Measurements from ENCODE around the gene PRICKLE1. TPM values are rescaled to one million over a fixed set of nuclear protein-coding genes. Genes with fewer than 3 reads are reported as not detected.

The PRICKLE1 gene
- 10 to 100 TPM; 16.9 to 45.2 (median 35.4) TPM for polyA plus RNA-seq (ENCODE audit: low read depth in 6 of 6)

- ATAC-seq (ENCODE audit: low read depth in 2 of 2) = peak; percentile 80 to 84
- Mint-ChIP-seq H3K27ac (peak within 1 kb of the TSS in 4 of 6 donors; percentile 59 to 92 (median 84)), H3K9me3 (no peaks in the 10 kb centered on the region), H3K27me3 (peaks cover 40 to 57% (median 50%) of the 10 kb centered on the region in 3 donors), H3K4me1 (peaks cover 12 to 23% (median 16%) of the 10 kb centered on the region in 3 donors), H3K4me3 (peak within 1 kb of the TSS; percentile 83 to 96 (median 92)), H3K36me3 (no peaks in the 10 kb centered on the region)
- peak; percentile 58 for DNase-seq
These were observed at the start of gene PRICKLE1 for GRCh38 chr12:42589465-42590329. PRICKLE1 (minus strand) TSS chr12:42589746; CDS start chr12:42472516, 117,230 bp downstream.

GRCh38 chr12:42638697-42639096 is 49.2 kb upstream of the PRICKLE1 start:
- H3K27me3 Mint-ChIP-seq = peaks cover 5 to 14% (median 6%) of the 10 kb centered on the region in 3 donors
- no peak for DNase-seq
- no peak overlapping the region for H3K4me3 Mint-ChIP-seq
- no peaks in the 10 kb centered on the region for H3K36me3 Mint-ChIP-seq
- H3K4me1 Mint-ChIP-seq = no peaks in the 10 kb centered on the region
- H3K27ac Mint-ChIP-seq = no peak overlapping the region
- H3K9me3 Mint-ChIP-seq = peaks cover 0 to 3% (median 0%) of the 10 kb centered on the region in 7 donors
- ATAC-seq (ENCODE audit: low read depth in 2 of 2) = no peak

GRCh38 chr12:42638011-42638410 is 48.5 kb upstream of the PRICKLE1 start:
- Mint-ChIP-seq H3K27ac (no peak overlapping the region), H3K4me1 (no peaks in the 10 kb centered on the region), H3K27me3 (peaks cover 5 to 14% (median 6%) of the 10 kb centered on the region in 3 donors), H3K36me3 (no peaks in the 10 kb centered on the region), H3K4me3 (no peak overlapping the region), H3K9me3 (peaks cover 0 to 3% (median 0%) of the 10 kb centered on the region in 7 donors)
- no peak for ATAC-seq (ENCODE audit: low read depth in 2 of 2)
- DNase-seq = no peak

DNA sequence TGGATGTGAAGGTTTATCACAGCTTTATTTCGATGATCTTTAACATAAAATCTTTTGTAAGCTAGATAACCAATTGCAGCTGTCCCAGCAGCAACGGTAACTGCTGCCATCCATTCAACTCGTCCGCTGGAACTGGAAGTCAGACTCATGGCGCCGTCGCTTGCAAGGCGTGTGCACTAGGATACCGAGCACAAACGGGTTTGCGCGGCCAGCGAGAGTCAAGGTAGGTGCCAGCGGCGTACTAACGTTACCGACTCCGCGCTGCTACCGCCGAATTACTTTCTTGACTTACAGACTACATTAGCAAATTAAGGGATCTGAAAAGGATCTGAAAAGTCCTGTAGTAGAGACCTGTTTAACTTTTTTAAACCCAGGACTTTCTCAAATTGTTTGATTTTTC is 47.4 kb upstream of the PRICKLE1 start:
- Mint-ChIP-seq H3K27me3 (peaks cover 5 to 14% (median 6%) of the 10 kb centered on the region in 3 donors), H3K4me1 (no peaks in the 10 kb centered on the region), H3K9me3 (peaks cover 0 to 3% (median 0%) of the 10 kb centered on the region in 7 donors), H3K27ac (no peak overlapping the region), H3K36me3 (no peaks in the 10 kb centered on the region), H3K4me3 (no peak overlapping the region)
- DNase-seq = no peak
- ATAC-seq (ENCODE audit: low read depth in 2 of 2) = no peak

GRCh38 chr12:42633594-42633993 is 44.0 kb upstream of the PRICKLE1 start:
- Mint-ChIP-seq H3K27ac (no peak overlapping the region), H3K9me3 (peaks cover 0 to 3% (median 0%) of the 10 kb centered on the region in 7 donors), H3K36me3 (no peaks in the 10 kb centered on the region), H3K27me3 (peaks cover 5 to 7% (median 6%) of the 10 kb centered on the region in 3 donors), H3K4me1 (no peaks in the 10 kb centered on the region), H3K4me3 (no peak overlapping the region)
- no peak for ATAC-seq (ENCODE audit: low read depth in 2 of 2)
- DNase-seq = no peak

GRCh38 chr12:42631513-42631912 is 42.0 kb upstream of the PRICKLE1 start:
- peaks cover 0 to 3% (median 0%) of the 10 kb centered on the region in 7 donors for H3K9me3 Mint-ChIP-seq
- no peaks in the 10 kb centered on the region for H3K4me1 Mint-ChIP-seq
- H3K36me3 Mint-ChIP-seq = no peaks in the 10 kb centered on the region
- no peak overlapping the region for H3K27ac Mint-ChIP-seq
- peaks cover 0 to 5% (median 0%) of the 10 kb centered on the region in 3 donors for H3K27me3 Mint-ChIP-seq
- DNase-seq (no peak), ATAC-seq (ENCODE audit: low read depth in 2 of 2) (no peak)
- H3K4me3 Mint-ChIP-seq = no peak overlapping the region

- peaks cover 0 to 5% (median 0%) of the 10 kb centered on the region in 3 donors for H3K27me3 Mint-ChIP-seq
- no peak for ATAC-seq (ENCODE audit: low read depth in 2 of 2)
- H3K36me3 Mint-ChIP-seq = no peaks in the 10 kb centered on the region
These were observed 40.8 kb upstream of the PRICKLE1 start for GRCh38 chr12:42630314-42630713.

DNA sequence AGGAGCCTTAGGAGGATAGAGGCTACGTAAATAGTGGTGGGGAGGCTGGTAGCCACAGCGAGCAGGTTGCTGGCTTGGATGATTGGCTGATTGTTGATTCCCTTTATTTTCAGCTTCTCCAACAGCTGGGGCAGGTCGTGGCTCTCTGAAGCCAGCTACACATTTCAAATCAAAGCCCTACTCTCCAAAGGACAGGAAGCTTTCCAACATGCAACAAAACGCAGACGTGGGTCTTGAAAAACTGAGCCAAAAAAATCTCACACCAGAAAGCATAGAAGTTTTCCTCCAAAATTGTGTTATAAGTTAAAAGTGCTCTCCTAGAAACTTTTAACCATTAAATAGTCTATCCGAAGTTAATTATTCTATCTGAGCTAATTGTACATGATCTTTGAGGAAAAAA is 37.6 kb upstream of the PRICKLE1 start:
- Mint-ChIP-seq H3K27me3 (peaks cover 0 to 8% (median 5%) of the 10 kb centered on the region in 3 donors), H3K27ac (no peak overlapping the region), H3K4me3 (no peak overlapping the region), H3K9me3 (peaks cover 0 to 7% (median 2%) of the 10 kb centered on the region in 7 donors), H3K36me3 (no peaks in the 10 kb centered on the region), H3K4me1 (no peaks in the 10 kb centered on the region)
- DNase-seq (no peak), ATAC-seq (ENCODE audit: low read depth in 2 of 2) (no peak)

More at GRCh38 chr12:42630314-42630713, 40.8 kb upstream of the PRICKLE1 start:
- Mint-ChIP-seq H3K27ac (no peak overlapping the region), H3K4me1 (no peaks in the 10 kb centered on the region), H3K4me3 (no peak overlapping the region), H3K9me3 (peaks cover 0 to 5% (median 0%) of the 10 kb centered on the region in 7 donors)
- DNase-seq = no peak

DNA sequence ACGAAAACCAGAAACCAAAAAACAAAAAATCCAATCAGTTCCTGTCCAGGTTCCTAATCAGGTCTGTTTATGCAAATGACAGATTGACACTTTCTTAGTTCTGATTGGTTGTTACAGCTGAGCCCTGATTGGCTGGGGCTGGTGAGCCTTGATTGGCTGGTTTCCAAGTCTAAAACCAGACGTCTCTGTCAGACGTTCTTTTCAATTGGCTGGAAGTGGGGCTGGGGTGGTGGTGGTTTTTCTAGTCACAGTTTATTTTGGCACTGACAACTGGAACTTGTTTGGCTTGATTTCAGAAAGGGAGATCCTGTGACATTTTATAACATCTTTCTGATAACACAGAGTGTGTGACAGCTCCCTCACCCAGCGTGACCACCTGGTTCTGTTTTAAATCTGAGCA is 36.1 kb upstream of the PRICKLE1 start:
- ATAC-seq (ENCODE audit: low read depth in 2 of 2) (no peak), DNase-seq (no peak)
- peaks cover 0 to 10% (median 3%) of the 10 kb centered on the region in 7 donors for H3K9me3 Mint-ChIP-seq
- H3K27ac Mint-ChIP-seq = no peak overlapping the region
- peaks cover 0 to 8% (median 5%) of the 10 kb centered on the region in 3 donors for H3K27me3 Mint-ChIP-seq
- H3K4me1 Mint-ChIP-seq = no peaks in the 10 kb centered on the region
- no peaks in the 10 kb centered on the region for H3K36me3 Mint-ChIP-seq
- H3K4me3 Mint-ChIP-seq = no peak overlapping the region

GRCh38 chr12:42617622-42618021 is 28.1 kb upstream of the PRICKLE1 start:
- Mint-ChIP-seq H3K4me1 (no peaks in the 10 kb centered on the region), H3K27ac (no peak overlapping the region), H3K9me3 (peaks cover 12 to 69% (median 38%) of the 10 kb centered on the region in 7 donors), H3K4me3 (no peak overlapping the region), H3K36me3 (peaks cover 0 to 20% of the 10 kb centered on the region in 2 donors), H3K27me3 (peaks cover 0 to 29% (median 18%) of the 10 kb centered on the region in 3 donors)
- no peak for ATAC-seq (ENCODE audit: low read depth in 2 of 2)
- DNase-seq = no peak

DNA sequence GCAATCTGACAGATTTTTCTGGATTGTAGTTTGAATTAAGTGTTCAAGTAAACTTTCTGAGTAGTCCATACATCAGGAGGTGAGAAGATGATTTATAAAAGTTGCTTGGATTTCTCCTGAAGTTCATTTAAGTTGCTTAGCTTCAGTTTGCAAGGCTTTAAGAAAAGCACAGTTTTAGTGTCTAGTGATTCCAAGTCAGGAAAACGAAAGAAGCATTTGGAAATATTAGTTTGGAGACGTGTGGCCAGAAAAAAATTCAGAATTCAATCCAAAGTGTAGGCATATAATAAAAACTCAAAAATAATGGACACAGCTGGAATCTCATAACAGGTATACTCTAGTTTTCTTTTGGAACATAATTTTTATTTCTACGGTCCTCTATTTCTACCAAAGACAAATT is 25.5 kb upstream of the PRICKLE1 start:
- Mint-ChIP-seq H3K9me3 (peaks cover 12 to 71% (median 36%) of the 10 kb centered on the region in 7 donors), H3K27me3 (peaks cover 0 to 32% (median 28%) of the 10 kb centered on the region in 3 donors), H3K27ac (no peak overlapping the region), H3K4me1 (no peaks in the 10 kb centered on the region), H3K36me3 (peaks cover 5 to 20% of the 10 kb centered on the region in 2 donors), H3K4me3 (no peak overlapping the region)
- no peak for ATAC-seq (ENCODE audit: low read depth in 2 of 2)
- no peak for DNase-seq

- no peaks in the 10 kb centered on the region for H3K4me1 Mint-ChIP-seq
- H3K27me3 Mint-ChIP-seq = peaks cover 0 to 26% (median 20%) of the 10 kb centered on the region in 3 donors
- H3K36me3 Mint-ChIP-seq = peaks cover 5 to 10% of the 10 kb centered on the region in 2 donors
- no peak for DNase-seq
- no peak overlapping the region for H3K27ac Mint-ChIP-seq
- no peak for ATAC-seq (ENCODE audit: low read depth in 2 of 2)
- no peak overlapping the region for H3K4me3 Mint-ChIP-seq
- peaks cover 5 to 44% (median 17%) of the 10 kb centered on the region in 7 donors for H3K9me3 Mint-ChIP-seq
These were observed 22.7 kb upstream of the PRICKLE1 start for GRCh38 chr12:42612231-42612613.

DNA sequence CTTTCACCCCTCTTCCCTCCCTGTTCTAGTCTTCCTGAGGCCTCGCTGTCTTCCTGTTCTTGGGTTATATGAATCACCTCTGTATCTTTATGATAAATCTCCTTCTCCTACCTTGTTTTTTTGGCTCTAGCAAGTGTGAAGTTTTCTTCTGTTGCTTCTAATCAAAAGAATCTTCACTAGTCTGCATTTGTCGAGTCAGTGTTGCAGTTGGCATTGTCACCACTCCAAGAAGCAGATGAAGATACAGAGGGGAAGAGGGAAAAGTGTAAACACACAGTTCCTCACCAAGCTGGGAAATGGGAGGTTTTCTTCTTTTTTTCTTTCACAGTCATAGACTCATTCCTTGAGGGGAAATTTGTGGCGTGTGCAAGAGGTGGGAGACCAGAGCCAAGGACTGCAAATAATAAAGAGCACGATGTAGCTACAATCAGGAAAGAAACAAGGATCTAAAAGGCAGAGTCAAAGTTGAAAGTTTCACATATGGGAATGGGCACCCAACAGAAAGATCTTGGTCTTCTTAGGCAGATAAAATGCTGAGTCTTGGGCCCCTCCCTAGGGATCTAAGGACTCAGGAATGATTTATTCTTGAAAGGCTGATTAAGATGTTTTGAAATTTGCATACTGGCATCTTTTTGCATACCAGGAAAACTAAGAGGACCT is 22.2 kb upstream of the PRICKLE1 start:
- H3K36me3 Mint-ChIP-seq = peaks cover 5 to 10% of the 10 kb centered on the region in 2 donors
- DNase-seq (no peak), ATAC-seq (ENCODE audit: low read depth in 2 of 2) (no peak)
- peaks cover 0 to 26% (median 20%) of the 10 kb centered on the region in 3 donors for H3K27me3 Mint-ChIP-seq
- no peaks in the 10 kb centered on the region for H3K4me1 Mint-ChIP-seq
- no peak overlapping the region for H3K4me3 Mint-ChIP-seq
- H3K27ac Mint-ChIP-seq = no peak overlapping the region
- peaks cover 5 to 39% (median 15%) of the 10 kb centered on the region in 7 donors for H3K9me3 Mint-ChIP-seq
